IPS-NIHi11 (cell line): ENCODE data around the gene MYMK.

Experiments used
- DNase-seq: peaks from one replicate; pipeline ENCODE4 v3.0.0; 2012; ENCODE audit warnings: mixed read lengths, low spot score

MYMK gene

GRCh38 chr9:133518706-133519449 is 5.9 kb downstream of the MYMK start:
- no peak for DNase-seq

- DNase-seq, result no peak
Measured at GRCh38 chr9:133518200-133518599, 6.6 kb downstream of the MYMK start.

GRCh38 chr9:133517711-133518110 is 7.0 kb downstream of the MYMK start:
- DNase-seq, result no peak

- no peak for DNase-seq
Measured at GRCh38 chr9:133516961-133517350, 7.8 kb downstream of the MYMK start.

DNA sequence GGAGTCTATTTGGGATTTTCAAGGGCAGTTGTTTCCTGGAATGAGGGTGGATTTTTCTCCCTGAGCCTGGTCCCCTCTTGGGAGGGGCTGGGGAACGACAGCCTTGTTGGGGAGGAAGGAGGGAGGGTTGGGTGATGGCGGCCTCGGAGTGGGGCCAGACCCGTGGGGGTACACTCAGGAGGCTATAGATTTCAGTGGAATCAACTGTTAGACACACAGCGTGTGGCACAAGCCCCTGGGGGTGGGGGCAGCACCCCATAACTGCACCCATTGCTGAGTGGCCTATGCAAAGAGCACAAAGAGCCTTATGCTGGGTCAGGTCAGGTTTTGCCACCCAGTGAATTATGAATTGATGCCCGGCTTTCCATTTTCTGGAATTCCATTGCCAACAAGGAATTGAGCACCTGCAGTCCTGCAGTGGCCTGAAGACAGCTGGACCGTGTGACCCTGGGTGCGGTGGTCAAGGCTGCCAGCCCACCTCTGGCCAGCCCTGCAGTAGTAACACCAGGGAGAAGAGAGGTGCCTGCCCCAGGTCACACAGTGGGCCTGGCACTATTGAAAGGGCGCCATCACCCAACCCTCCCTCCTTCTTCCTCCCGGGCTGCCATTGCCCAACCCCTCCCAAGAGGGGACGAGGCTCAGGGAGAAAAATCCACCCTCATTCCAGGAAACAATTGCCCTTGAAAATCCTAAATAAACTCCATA is 8.4 kb downstream of the MYMK start:
- no peak for DNase-seq

DNA sequence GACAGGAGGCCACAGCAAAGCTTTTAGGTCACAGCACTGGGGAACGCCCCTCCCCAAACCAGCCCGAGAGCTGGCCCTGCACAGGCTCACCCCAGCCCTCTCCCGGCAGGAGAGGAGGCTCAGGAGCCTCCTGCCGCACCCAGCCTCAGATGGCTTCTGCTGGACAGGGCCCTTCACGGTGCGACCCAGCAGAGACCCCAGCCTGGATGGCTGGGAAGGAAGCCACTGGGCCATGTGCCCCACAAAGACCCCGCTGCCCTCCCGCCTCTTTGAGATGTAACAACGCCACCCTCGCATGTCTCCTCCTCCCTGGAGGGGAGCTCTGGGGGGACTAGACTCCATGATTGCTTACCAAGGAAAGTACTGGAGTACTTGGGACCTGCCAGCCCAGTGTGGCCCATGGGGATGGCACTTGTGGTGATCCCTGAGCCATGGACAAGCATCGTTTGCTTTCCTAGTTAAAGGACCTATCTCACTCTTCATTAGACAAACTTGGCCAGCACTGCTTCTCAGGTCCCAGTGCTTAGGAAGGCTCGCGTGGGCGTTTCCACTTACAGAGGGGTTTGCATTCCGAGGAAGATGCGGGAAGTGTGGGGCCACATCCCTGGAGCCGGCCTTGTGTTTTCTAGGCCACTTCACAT is 9.0 kb downstream of the MYMK start:
- DNase-seq, result no peak

DNA sequence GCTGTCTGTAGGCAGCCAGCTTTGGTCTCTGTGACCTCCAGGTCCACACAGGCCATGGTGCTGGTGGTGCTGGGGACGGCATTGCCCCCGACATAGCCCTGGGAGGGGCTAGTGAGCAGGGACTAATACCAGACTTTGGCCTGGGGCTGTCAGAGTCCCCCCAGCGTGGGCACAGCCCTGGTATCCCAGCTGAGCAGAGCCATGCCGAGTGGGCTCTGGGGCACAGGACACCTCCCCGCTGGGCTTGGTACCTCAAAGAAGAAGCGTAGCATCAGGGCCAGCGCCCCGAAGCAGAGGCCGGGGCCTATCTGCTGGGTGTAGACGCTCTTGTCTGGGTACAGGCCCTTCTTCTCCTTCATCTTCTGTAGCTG is 9.5 kb downstream of the MYMK start:
- DNase-seq, result no peak

GRCh38 chr9:133514460-133515239 is 10.1 kb downstream of the MYMK start:
- no peak for DNase-seq

- DNase-seq, result no peak
Measured at GRCh38 chr9:133513214-133514100, 11.3 kb downstream of the MYMK start.

DNA sequence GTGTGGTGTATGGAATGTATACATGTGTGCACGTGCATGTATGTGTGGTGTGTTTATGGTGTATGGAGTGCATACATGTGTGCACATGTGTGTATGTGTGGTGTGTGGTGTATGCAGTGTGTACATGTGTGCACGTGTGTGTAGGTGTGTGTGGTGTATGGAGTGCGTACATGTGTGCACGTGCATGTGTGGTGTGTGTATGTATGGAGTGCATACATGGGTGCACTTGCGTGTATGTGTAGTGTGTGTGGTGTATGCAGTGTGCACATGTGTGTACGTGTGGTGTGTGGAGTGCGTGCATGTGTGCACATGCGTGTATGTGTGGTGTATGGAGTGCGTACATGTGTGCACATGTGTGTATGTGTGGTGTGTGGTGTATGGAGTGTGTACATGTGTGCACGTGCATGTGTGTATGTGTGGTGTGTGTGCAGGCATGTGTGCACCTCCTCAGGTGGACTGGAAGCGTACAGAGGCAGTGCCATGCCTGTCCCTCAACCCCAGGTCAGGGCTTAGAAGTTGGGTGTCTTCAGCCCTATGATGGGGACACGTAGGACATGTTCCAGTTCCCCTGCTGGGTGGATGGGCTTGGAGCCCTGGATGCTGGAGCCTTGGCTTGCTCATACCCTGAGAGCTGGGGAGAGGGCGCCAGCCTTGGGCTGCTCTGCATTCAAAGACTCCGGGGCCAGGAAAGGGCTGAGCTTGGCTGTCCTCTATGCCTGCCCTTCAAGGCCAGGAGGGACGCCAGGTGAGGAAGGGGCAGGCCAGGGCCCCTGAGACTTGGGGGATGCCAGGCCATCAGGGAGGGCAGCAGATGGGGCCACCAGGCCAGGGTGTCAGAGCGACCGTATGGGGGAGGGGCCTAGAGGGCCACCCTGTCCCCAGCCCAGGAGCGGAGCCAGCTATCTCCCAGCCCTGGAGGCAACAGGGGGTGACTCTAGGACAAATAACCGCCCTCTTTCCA is 12.2 kb downstream of the MYMK start:
- no peak for DNase-seq

- no peak for DNase-seq
Measured at GRCh38 chr9:133511607-133512006, 13.2 kb downstream of the MYMK start.

DNA sequence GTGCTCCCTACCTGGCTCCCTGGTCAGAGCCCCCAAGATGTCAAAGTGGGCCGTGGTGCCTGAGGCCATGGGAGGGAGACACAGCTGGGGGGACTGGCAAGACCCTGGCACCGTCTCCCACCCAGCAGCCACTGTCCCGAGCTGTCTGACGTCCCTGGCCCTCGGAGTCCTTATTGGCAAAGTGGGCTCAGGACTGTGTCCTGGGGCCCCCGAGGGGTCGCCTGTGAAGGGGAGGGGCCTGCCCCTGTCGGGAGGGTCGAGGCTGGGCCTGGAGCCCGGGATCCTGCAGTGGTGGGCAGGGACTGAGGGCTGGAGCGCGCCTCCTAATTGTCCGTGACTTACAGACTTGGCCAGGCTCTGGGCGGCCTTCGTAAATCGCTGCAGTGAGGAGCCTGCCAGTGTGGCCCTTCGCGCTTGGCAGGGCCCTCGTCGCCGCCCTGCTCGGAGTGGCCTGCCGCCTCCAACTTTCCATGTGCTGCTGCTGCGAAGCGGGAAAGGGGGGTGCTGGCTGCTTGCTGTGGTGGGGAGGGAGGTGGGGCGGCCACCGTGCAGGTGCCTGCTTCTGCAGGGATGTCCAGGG is 13.7 kb downstream of the MYMK start:
- no peak for DNase-seq

DNA sequence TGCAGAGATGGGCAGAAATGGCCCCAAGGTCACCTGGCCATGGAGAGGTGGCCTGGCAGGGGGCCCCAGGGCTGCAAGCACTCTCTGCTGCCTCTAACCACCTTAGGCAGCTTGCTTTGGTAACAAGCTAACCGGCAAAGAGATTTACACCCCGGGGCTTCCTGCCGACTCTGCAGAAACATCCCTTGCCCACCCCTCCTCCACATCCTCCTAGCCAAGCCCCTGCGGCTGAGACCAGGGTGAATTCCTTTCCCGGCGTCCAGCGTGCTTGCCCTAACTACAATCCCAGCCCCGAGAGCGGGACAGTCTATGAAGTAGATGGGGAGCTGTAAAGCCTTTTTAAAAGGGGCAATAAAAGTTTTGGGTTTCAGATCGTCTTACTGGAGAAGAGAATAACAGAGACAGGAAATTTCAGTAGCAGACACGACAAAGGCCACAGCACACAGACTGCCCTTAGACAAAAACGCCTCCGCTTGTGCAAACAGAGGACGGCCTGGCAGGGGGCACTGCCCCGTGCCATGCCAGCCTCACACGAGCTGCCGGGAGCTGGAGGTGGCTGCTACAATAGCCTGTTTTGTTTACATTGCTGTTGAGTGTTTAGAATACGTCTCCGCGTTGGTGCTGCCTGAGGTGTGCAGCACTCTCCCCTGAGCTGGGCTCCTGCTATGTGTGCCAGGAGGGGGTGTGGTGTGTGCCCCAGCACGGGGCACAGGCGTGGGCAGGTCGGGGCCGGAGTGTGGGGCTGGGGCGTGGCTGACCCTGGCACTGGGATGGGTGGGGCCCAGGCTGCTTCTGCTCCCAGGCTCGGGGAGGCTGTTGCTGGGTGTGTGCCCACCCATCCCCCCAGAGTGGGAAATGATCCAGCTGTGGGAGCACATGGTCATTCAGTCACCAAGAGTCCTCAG is 15.3 kb downstream of the MYMK start:
- peak; percentile 82 for DNase-seq

DNA sequence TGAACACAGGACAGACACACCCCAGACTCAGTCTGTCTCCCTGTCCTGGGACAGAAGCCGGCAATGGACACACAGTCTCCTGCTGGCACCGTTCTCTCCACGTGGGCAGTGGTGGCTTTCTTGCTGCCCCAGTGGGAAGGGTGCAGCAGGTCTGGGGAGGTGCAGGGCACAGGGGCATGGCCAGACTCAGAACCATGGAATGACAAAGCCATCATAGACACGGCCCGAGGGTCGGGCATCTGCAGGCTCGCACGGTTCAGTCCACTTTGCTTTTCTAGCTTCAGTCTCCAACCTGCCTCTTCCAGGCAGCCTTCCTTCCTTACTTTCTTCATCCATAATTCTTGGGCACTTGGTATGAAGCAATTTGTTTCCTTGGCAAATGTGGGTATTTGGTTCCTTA is 16.7 kb downstream of the MYMK start:
- DNase-seq, result no peak

- no peak for DNase-seq
Measured at GRCh38 chr9:133507246-133507965, 17.4 kb downstream of the MYMK start.

- no peak for DNase-seq
Measured at GRCh38 chr9:133506653-133507038, 18.1 kb downstream of the MYMK start.

- no peak for DNase-seq
Measured at GRCh38 chr9:133505901-133506652, 18.7 kb downstream of the MYMK start.
